ENCODE results near the gene EML6.
A peak's percentile ranks its signal among the peaks of the same experiment; 100 is the strongest.

The EML6 gene

DNA sequence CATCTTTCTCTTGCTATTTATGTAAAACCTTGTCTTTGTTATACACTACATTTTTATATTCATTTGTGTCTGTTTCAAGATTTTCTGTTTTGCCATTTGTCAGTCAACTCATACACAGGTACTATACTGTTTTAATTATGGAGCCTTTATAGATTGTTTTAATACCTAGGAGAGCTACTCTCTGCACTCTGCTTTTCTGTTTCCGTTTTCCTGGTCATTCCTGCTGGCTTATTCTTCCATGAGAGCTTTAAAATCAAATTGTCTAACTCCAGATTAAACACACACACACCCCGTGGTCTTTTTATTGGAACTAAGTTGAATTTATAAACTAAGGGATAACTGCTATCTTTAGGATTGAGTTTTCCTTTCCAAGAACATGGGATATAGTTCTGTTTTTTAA lies 165.6 kb downstream of the EML6 start:
- no peak for DNase-seq

DNA sequence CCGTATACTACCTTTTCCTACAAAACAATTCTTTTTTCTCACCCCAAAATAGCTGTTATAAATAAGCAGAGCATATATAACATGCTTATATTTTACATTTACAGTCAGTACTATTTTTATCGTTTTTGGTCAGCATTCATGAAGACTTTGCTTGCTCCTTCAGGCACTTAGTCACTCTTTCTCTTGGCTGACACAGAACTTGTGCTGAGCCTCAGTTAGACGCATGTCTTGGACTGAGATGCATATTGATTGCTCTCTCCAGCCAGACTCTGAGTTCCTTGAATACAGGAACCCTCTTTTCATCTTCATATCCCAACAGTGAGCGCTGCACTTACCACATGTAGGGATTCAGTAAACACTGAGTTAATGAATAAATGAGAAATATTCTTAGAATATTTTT lies 168.4 kb downstream of the EML6 start:
- no peak for DNase-seq

- no peak for DNase-seq
Measured at GRCh38 chr2:54894467-54894866, 171.0 kb downstream of the EML6 start.

GRCh38 chr2:54895730-54896129 lies 172.3 kb downstream of the EML6 start:
- no peak for DNase-seq

DNA sequence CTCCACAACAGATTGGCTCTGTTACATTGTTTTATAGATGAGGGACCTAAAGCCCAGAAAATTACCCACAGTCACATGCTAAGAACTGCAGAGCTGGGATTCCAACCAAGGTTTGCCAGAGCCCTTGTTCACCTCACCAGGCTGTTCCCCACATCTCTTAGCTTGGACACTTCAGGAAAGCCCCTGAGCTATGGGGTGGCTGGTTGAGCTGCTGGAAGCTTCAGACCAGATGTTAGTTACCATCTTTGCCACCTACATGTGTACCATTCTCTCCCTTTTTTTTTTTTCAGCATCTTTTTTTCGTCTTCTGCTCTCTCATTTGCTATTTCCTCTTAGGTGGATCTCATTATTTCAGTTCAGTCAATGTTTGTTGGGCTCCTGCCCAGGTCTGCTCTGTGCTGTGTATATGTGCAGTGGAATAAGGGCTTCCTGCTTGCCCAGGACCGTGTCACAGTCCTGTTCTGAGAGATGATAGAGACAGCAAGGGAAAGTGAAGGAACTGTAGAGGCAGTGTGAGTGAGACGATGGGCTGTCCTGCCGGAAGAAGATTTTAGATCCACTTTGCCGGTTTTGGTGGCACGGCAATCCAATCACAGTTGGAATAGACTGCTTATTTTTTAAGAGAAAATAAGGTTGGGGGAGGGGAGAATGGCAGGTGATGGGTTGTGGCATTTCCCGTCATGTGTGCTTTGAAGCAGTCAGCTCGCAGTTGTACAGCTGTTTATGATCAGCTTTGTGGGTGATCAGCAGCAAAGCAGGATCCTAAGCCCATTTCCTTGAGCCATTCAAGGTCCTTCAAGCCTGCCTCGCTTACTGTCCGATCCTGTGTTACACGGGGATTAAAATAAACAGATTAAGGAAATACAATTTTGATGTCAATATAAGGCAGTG lies 174.2 kb downstream of the EML6 start:
- peak in 1 of 2 donors; percentile 32 for DNase-seq

GRCh38 chr2:54898456-54899226 lies 175.2 kb downstream of the EML6 start:
- DNase-seq: no peak

DNA sequence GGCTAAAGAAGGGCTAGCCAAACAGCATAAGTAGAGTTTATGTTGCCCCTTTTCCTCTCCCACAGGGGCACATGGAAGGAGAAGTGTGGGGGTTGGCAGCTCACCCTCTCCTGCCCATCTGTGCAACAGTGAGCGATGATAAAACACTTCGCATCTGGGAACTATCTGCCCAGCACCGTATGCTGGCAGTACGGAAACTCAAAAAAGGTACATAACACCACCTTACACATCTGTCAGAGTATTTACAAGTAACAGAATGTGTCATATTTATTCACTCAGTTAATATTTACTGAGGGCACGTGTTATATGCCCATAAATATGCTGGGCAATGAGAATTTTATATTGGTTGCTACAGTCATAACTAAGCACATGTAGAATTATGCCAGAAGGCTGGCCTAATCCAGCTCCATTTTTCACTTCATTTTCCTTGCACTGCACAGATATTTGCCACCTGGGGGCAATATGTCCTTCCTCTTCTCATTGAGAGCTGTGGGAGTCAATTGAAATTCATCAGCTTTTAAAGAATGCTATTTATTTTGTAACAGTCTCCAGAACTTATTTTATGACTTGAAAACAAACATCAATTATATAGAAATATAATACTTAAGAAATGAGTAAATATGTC lies 176.2 kb downstream of the EML6 start:
- peak in 1 of 2 donors; percentile 43 for DNase-seq

DNA sequence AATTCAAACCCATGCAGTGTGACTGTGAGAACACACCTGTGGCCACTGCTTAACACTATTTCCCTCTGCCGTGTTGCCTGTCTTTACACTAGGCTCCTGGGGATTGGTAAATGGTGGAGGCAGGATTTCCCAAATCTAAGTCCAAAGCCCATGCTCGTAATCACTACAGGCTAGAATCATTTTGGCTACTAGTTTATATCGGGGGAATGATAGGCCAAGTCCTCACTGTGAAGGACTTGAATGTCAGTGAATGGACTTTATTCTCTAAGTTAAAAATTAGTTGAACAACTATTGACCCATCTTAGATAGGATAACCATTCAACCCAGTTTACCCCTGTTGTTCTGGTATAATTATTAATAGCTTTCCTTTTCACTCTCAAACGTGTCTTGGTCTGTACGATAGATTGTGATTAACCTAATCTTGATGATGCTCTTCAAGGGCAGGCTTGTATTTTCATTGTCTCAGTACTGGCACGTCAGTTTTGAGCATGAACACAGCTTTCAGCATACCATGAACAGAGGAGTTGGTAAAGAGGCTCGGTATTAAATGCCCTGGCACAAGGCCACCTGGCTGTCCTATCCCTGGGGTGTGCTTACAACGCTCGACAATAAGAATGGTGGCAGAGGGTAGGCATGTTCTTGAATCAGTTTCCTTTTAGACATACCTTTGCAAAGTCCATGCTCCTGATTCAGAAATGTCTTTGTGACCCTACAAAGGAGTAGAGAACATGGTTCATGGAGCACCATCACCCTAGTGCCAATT lies 177.9 kb downstream of the EML6 start:
- no peak for DNase-seq

- DNase-seq: no peak
Measured at GRCh38 chr2:54902763-54903162, 179.3 kb downstream of the EML6 start.

- peak; percentile 45 to 53 for DNase-seq
Measured at GRCh38 chr2:54903736-54904554, 180.5 kb downstream of the EML6 start.

DNA sequence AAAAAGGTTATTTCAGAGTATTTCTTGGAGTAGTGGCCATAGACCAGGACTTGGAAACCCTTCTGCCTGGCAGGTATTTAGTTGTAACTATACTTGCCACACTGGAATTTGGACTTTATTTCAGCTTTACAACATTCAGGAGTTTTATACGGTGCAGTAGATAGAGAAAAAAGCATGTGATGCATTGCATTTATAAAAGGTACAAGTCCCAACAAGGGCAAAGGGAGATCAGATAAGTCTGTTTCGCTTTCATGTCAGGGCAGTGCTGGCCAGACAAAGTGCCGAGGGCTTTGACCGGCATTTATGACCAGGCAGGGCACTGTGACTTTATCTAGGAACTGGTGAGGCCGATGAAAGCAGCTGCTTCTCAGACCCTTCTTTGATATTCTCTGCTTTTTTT lies 181.4 kb downstream of the EML6 start:
- DNase-seq: no peak

DNA sequence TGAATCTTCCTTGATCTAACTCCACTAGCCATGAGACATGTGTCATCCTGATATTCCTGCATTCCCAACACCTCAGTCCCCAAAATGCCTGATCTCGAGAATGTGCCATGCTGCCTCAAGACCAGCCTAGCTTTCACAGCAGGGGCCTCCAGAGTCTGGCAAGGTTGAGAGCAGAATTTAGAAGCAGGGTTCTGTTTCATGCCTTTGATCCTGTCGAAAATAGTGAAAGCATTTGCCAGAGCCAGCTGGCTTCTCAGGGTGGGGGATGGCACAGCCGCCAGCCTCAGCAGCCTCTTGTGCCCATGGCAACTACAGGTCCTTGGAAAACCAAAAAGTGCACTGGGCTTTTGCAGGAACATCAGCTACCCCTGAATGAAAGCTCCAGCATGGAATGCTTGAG lies 183.3 kb downstream of the EML6 start:
- DNase-seq: no peak

- DNase-seq: no peak
Measured at GRCh38 chr2:54907663-54908062, 184.2 kb downstream of the EML6 start.

DNA sequence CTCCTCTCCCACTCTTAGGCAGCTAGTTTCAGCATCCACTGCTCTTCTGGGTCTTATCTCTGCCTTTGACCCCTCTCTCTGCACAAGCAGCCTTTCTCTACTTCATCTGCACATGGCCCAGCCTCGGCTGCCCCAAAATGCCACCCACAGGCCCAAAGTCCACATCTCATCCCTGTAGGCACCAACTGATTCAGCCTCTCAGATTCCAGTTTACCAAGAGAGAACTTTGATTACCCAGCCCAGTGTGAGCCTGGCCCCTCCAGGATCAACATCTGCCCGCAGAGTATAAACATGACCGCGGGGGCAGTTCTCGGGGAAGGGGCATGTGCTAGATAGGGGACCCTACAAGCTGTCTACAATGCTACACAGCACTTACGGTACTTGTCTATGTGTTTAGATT lies 185.1 kb downstream of the EML6 start:
- DNase-seq: no peak

DNA sequence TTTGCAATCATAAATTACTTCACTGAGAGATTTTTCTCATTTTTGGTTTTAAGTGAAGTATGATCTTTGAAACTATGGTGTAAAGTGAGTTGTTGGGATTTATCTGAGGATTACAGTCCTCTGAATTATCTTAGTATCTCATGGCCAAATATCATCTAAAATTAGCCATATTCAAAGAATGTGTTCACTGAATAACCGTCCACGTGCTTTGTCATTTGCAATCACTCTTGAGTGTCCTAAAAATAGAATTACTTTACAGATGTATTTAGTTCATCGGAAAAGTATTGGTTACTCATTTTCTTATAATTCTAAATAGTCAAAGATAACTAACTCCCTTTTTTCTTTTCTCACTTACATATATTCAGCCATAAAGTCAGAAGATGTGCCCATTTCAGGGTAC lies 185.5 kb downstream of the EML6 start:
- DNase-seq: no peak

DNA sequence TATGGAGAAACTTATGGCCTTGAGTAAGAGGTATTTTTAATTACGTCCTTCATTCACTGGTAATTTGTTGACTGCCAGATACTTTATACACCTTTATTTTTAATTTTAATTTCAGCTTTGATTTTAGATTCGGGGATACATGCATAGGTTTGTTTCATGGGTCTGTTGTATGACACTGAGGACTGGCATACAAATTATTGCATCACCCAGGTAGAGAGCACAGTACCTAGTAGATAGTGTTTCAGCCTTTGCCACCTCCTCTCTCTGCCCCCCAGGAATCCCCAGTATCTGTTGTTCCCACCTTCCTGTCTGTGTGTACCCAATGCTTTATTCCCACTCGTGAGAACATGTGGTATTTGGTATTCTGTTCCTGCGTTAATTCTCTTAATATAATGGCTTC lies 188.8 kb downstream of the EML6 start:
- no peak for DNase-seq

GRCh38 chr2:54912893-54913292 lies 189.4 kb downstream of the EML6 start:
- no peak for DNase-seq

GRCh38 chr2:54914637-54915036 lies 191.2 kb downstream of the EML6 start:
- DNase-seq: no peak

- no peak for DNase-seq
Measured at GRCh38 chr2:54915101-54915500, 191.6 kb downstream of the EML6 start.

DNA sequence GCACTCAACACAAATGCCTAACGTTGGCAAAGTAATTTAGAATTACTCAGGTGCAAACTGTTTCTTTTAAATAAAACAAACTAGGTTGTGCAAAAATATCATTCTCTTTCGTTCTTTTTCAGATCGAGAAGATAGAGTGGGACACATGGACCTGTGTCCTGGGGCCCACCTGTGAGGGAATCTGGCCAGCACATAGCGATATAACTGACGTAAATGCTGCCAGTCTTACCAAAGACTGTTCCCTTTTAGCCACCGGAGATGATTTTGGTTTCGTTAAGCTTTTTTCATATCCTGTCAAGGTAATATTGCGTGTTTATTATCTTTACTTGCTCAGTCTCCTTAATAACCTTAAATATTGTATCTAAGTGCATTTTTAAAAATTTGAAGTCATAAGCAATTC lies 193.2 kb downstream of the EML6 start:
- DNase-seq: no peak

- no peak for DNase-seq
Measured at GRCh38 chr2:54918647-54919280, 195.3 kb downstream of the EML6 start.

- no peak for DNase-seq
Measured at GRCh38 chr2:54920660-54921059, 197.2 kb downstream of the EML6 start.

All from CD4-positive, alpha-beta T cell treated with Interferon alpha-2 for 1 hour (primary cell).